Tibial nerve (tissue), 3 donors: ENCODE results near the gene FAM168B.

Experiments
- POLR2A ChIP-seq, 2 donors: fragments of 450-650 bp; IDR thresholded peaks; one replicate each; pipeline ENCODE4 v1.6.1; 2017; ENCODE audit warnings: antibody characterized with exemption in 2 of 2, mild to moderate bottlenecking in 2 of 2, moderate library complexity in 2 of 2
- TF ChIP-seq, protein P1 (sequence below), 5 experiments: fragments of 200-600 bp in 3 of 5; fragments of 450-650 bp in 2 of 5; sonication (generic) in 3 of 5; IDR thresholded peaks; one replicate each; pipeline ENCODE4 v1.5.1; 2016 to 2019; ENCODE audit warnings: antibody characterized with exemption in 5 of 5, mild to moderate bottlenecking in 3 of 5, moderate library complexity in 2 of 5

DNA sequence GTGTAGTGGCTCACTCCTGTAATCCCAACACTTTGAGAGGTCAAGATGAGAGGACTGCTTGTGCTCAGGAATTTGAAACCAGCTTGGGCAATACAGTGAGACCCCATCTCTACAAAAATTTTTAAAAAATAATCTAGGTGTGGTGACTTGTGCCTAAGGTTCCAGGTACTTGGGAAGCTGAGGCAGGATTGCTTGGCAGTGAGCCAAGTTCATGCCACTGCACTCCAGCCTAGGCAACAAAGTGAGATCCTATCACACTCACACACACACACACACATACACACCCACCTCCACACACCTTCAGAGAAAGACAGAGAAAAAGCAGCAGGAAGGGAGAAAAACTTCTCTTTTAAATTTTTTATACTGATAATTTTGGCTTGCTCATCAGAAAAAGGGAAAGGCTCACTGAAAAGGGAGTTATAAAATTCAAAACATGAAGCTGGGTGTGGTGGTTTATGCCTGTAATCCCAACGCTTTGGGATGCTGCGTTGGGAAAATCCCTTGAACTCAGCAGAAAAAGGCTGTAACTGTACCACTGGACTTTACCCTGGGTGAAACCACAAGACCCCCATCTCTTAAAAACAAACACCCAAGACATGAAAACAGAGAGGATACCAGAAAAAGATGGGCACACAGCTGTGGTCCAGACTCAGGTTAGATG lies 25.7 kb downstream of the FAM168B start:
- TF ChIP-seq, protein P1, sequence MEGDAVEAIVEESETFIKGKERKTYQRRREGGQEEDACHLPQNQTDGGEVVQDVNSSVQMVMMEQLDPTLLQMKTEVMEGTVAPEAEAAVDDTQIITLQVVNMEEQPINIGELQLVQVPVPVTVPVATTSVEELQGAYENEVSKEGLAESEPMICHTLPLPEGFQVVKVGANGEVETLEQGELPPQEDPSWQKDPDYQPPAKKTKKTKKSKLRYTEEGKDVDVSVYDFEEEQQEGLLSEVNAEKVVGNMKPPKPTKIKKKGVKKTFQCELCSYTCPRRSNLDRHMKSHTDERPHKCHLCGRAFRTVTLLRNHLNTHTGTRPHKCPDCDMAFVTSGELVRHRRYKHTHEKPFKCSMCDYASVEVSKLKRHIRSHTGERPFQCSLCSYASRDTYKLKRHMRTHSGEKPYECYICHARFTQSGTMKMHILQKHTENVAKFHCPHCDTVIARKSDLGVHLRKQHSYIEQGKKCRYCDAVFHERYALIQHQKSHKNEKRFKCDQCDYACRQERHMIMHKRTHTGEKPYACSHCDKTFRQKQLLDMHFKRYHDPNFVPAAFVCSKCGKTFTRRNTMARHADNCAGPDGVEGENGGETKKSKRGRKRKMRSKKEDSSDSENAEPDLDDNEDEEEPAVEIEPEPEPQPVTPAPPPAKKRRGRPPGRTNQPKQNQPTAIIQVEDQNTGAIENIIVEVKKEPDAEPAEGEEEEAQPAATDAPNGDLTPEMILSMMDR (IDR thresholded peaks at IDR 0.05), result no peak
- no peak for TF ChIP-seq POLR2A (IDR thresholded peaks at IDR 0.05)
